22Rv1 (cell line): ENCODE data around the gene KIF9.
"Not testable (repeated sequence)": the region's sequence is repeated elsewhere in the genome, so short reads cannot be mapped to it uniquely, and the experiment has no call there.

Experiments
- H3K27ac ChIP-seq: fragments of 450-650 bp; 2 replicates; pipeline ENCODE4 v1.5.1; 2017
- CTCF ChIP-seq: fragments of 450-650 bp; IDR thresholded peaks from 2 replicates; pipeline ENCODE4 v1.5.1; 2017; ENCODE audit warnings: mild to moderate bottlenecking
- ZFX ChIP-seq: fragments of 450-650 bp; IDR thresholded peaks from 2 replicates; pipeline ENCODE4 v1.6.1; 2017; ENCODE audit warnings: antibody characterized with exemption, borderline replicate concordance

KIF9 gene

DNA sequence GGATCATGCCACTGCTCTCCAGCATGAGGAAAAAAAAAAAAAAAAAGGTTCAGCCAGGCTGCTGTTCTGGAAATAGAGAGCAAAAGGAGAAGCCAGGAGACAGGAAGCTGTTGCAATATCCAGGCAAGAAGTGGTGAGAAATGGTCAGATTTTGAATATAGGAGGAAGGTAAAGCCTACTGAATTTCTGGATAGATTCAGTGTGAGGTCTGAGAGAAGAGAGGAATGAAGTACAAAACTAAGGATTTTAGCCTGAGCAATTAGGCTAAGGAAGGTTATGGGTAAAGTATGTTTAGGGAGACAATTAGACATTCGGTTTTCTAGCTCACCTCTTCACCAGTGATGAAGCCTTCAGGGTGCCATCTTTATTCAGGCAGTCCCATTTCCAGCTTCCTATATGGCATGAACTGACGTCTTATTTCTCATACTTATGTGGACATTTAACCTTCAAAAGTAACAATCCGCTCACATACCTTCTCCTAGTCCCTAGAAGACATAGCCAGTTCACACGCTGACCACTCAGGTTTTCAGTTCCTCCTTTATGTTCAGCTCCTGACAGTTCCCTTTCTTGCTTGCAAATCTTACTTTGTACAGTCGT lies 57.2 kb downstream of the KIF9 start:
- no peak for TF ChIP-seq CTCF
- no peak for TF ChIP-seq ZFX
- no peak overlapping the region for H3K27ac ChIP-seq

- H3K27ac ChIP-seq, result no peak overlapping the region
- TF ChIP-seq CTCF (no peak), ZFX (no peak)
Observed at GRCh38 chr3:47223755-47224154, 58.8 kb downstream of the KIF9 start.

GRCh38 chr3:47221798-47222197 lies 60.8 kb downstream of the KIF9 start:
- TF ChIP-seq CTCF (no peak), ZFX (no peak)
- no peak overlapping the region for H3K27ac ChIP-seq

GRCh38 chr3:47210863-47211405 lies 71.7 kb downstream of the KIF9 start:
- no peak for TF ChIP-seq CTCF
- TF ChIP-seq ZFX, result no peak
- no peak overlapping the region for H3K27ac ChIP-seq

DNA sequence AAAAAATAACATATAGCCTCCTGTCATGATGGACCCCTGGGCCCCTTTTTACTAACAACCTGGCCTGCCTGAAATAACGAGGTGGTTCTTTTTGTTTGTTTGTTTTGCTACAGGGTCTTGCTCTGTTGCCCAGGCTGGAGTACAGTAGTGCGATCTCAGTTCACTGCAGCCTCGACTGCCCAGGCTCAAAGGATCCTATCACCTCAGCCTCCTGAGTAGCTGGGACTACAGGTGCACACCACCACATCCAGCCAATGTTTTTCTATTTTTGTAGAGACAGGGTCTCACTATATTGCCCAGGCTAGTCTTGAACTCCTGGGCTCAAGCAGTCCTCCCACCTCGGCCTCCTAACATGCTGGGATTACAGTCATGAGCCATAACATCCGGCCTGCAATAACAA lies 76.6 kb downstream of the KIF9 start:
- H3K27ac ChIP-seq, result not testable (repeated sequence)

DNA sequence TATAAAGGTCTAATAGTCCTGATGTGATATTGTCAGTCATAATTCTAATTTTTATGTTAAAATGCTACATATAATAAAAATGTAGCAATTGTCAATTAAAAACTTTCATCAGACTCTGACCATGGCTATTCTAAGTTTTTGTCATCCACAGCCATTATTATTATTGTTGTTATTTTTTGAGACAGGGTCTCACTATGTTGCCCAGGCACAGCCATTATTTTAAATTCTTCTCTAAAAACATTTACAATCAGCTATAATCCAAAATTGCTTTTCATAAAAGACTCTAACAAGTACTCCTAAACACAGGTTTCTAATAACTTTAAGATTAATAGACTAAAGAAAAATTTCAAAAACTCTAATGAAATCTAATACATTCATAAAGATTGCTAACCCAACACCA lies 77.7 kb downstream of the KIF9 start:
- H3K27ac ChIP-seq, result no peak overlapping the region
- no peak for TF ChIP-seq ZFX
- no peak for TF ChIP-seq CTCF

GRCh38 chr3:47202542-47202941 lies 80.1 kb downstream of the KIF9 start:
- TF ChIP-seq CTCF, result no peak
- TF ChIP-seq ZFX, result no peak

GRCh38 chr3:47197287-47197686 lies 85.3 kb downstream of the KIF9 start:
- H3K27ac ChIP-seq, result peak overlapping the region; percentile 18; the same call in 1 of the 2 replicates
- TF ChIP-seq ZFX (no peak), CTCF (no peak)

More at GRCh38 chr3:47202542-47202941, 80.1 kb downstream of the KIF9 start:
- H3K27ac ChIP-seq, result no peak overlapping the region
